HepG2 (cell line): Measurements from ENCODE around the gene C1R. TPM values are rescaled to one million over a fixed set of nuclear protein-coding genes. Genes with fewer than 3 reads are reported as not detected.
A peak's percentile ranks its signal among the peaks of the same experiment; 100 is the strongest.

Source experiments
- HOXA7 ChIP-seq: sonication (generic); formaldehyde crosslinking; IDR thresholded peaks from 2 replicates; pipeline ENCODE4 v1.8.1; 2022; ENCODE audit warnings: mild to moderate bottlenecking, missing genetic modification reagents, moderate library complexity
- MYNN ChIP-seq: sonication (generic); formaldehyde crosslinking; IDR thresholded peaks from 2 replicates; pipeline ENCODE4 v1.4.0; 2020; ENCODE audit warnings: mild to moderate bottlenecking, low read depth, missing genetic modification reagents
- NRL ChIP-seq: sonication (generic); formaldehyde crosslinking; IDR thresholded peaks from 2 replicates; pipeline ENCODE4 v1.5.0; 2020; ENCODE audit warnings: missing genetic modification reagents, mild to moderate bottlenecking, moderate library complexity, borderline replicate concordance
- PHF21A ChIP-seq: sonication (generic); formaldehyde crosslinking; IDR thresholded peaks from 2 replicates; pipeline ENCODE4 v1.5.0; 2020; ENCODE audit warnings: mild to moderate bottlenecking, missing genetic modification reagents
- REPIN1 ChIP-seq: sonication (generic); formaldehyde crosslinking; IDR thresholded peaks from 2 replicates; pipeline ENCODE4 v1.8.0; 2022; ENCODE audit warnings: missing genetic modification reagents, low read depth, mild to moderate bottlenecking, borderline replicate concordance
- TCF7L2 ChIP-seq: IDR thresholded peaks from 2 replicates; pipeline ENCODE4 v1.6.1; 2011; ENCODE audit warnings: mild to moderate bottlenecking, low read depth, low read length, moderate library complexity
- ZFX ChIP-seq: sonication (generic); formaldehyde crosslinking; IDR thresholded peaks from 2 replicates; pipeline ENCODE4 v1.4.0; 2020; ENCODE audit warnings: mild to moderate bottlenecking, low read depth, missing genetic modification reagents, moderate library complexity
- ZNF136 ChIP-seq: sonication (generic); formaldehyde crosslinking; IDR thresholded peaks from 2 replicates; pipeline ENCODE4 v1.8.1; 2022; ENCODE audit warnings: low read depth, mild to moderate bottlenecking, moderate library complexity, missing genetic modification reagents
- ZNF205 ChIP-seq: IDR thresholded peaks from 2 replicates; pipeline ENCODE4 v1.6.1; 2018; ENCODE audit warnings: missing biosample characterization, missing genetic modification reagents
- ZSCAN25 ChIP-seq: sonication (generic); formaldehyde crosslinking; IDR thresholded peaks from 2 replicates; pipeline ENCODE4 v1.8.0; 2022; ENCODE audit warnings: mild to moderate bottlenecking, missing genetic modification reagents
- polyA plus RNA-seq, 8 experiments: library from polyadenylated mRNA; depleted of rRNA in 3 of 8; stranded (reverse) in 7 of 8; unstranded in 1 of 8; fragments of >200 nt; fragmentation: Illumina TruSeq in 4 of 8; extraction: Trizol in 4 of 8; gene quantifications; 2 replicates each; pipeline versions ENCODE4 v1.2.1 to v1.2.3, GENCODE V29; 2011 to 2016; ENCODE audit warnings: low read depth in 4 of 8, missing spikeins in 1 of 8, mixed read lengths in 1 of 8; ENCODE audit not compliant: insufficient read depth in 1 of 8
- total RNA-seq, 5 experiments: library from RNA; depleted of rRNA; stranded (reverse); fragments of >200 nt; fragmentation: Illumina TruSeq; extraction: Trizol; gene quantifications; 2 replicates each; pipeline ENCODE4 v1.2.3, GENCODE V29; 2016; ENCODE audit warnings: low read depth in 1 of 5
- TF ChIP-seq, protein P1 (sequence below), 2 experiments: sonication (generic) in 1 of 2; formaldehyde crosslinking in 1 of 2; IDR thresholded peaks; 2 replicates each; pipeline versions ENCODE4 v1.6.1 to v1.9.0; 2014 to 2022; ENCODE audit warnings: antibody characterized with exemption in 1 of 2, borderline replicate concordance in 1 of 2, inconsistent platforms in 1 of 2, low read depth in 1 of 2, missing genetic modification reagents in 1 of 2
- TF ChIP-seq, protein P2 (sequence below): sonication (generic); formaldehyde crosslinking; IDR thresholded peaks from 2 replicates; pipeline ENCODE4 v1.5.1; 2020; ENCODE audit warnings: mild to moderate bottlenecking, missing genetic modification reagents, moderate library complexity
- TF ChIP-seq, protein P3 (sequence below): sonication (generic); formaldehyde crosslinking; IDR thresholded peaks from 2 replicates; pipeline ENCODE4 v1.4.0; 2020; ENCODE audit warnings: missing genetic modification reagents
- TF ChIP-seq, protein P4 (sequence below): sonication (generic); formaldehyde crosslinking; IDR thresholded peaks from 2 replicates; pipeline ENCODE4 v1.4.0; 2020; ENCODE audit warnings: mild to moderate bottlenecking, missing genetic modification reagents

The C1R gene
- total and polyA plus RNA-seq, 2 of the 13 experiments (the other 11 are each of a cell fraction or from before 2014, with no cell fraction given) = 3.5 to 6.5 TPM

DNA sequence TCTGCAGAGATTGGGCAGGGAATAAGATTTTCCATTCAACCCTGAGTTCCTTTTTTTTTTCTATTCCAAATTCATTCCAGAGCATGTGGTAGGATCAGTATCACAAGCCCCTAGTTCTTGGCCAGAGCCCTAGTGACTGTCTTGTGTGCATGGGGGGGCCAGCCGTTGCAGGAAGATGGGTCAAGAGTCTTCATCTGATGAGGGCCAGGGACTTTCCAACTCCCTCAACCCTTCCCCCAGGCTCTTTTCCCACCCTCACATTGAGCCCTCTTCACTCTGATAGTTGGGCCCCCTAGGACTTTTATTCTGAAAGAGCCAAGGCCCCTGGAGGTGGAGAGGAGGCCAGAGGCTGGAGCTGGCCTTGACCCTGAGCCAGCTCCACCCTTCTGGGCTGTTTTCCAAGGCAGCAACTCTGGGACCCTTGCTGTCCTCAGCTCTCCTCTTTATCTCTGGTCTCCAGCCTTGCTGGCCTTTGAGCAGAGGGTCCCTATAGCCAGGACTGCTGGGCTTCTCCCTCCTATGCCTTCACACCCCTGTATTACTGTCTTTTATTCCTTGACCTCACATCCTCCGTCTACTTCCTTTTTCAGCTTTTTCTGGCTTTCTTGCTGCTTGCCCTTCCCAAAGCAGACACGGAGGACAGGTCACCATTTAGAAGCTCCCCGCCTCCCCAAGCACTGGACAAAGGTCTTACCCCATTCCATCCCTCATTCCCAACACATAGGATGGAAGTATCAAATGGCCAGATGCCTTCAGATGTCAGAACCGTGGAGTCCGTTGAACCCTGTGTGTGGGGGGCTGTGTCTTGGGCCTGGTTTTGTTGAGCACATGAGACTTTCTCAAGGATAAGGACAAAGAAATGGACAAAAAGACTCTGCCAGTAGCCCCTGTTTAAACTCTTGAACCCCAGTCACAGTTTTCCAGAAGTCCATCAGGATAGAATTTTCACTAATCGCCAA lies 30.8 kb upstream of the C1R start (continued):
- no peak for TF ChIP-seq TCF7L2
- no peak for TF ChIP-seq HOXA7 (CRISPR knock-in tag)
- peak; percentile 100 for TF ChIP-seq MYNN (CRISPR knock-in tag)
- TF ChIP-seq, protein P1, sequence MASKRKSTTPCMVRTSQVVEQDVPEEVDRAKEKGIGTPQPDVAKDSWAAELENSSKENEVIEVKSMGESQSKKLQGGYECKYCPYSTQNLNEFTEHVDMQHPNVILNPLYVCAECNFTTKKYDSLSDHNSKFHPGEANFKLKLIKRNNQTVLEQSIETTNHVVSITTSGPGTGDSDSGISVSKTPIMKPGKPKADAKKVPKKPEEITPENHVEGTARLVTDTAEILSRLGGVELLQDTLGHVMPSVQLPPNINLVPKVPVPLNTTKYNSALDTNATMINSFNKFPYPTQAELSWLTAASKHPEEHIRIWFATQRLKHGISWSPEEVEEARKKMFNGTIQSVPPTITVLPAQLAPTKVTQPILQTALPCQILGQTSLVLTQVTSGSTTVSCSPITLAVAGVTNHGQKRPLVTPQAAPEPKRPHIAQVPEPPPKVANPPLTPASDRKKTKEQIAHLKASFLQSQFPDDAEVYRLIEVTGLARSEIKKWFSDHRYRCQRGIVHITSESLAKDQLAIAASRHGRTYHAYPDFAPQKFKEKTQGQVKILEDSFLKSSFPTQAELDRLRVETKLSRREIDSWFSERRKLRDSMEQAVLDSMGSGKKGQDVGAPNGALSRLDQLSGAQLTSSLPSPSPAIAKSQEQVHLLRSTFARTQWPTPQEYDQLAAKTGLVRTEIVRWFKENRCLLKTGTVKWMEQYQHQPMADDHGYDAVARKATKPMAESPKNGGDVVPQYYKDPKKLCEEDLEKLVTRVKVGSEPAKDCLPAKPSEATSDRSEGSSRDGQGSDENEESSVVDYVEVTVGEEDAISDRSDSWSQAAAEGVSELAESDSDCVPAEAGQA (IDR thresholded peaks at IDR 0.05; ENCODE audit: low read depth) = no peak
- TF ChIP-seq, protein P1 (CRISPR knock-in tag; IDR thresholded peaks at IDR 0.05; ENCODE audit: borderline replicate concordance) = no peak
- TF ChIP-seq, protein P2, sequence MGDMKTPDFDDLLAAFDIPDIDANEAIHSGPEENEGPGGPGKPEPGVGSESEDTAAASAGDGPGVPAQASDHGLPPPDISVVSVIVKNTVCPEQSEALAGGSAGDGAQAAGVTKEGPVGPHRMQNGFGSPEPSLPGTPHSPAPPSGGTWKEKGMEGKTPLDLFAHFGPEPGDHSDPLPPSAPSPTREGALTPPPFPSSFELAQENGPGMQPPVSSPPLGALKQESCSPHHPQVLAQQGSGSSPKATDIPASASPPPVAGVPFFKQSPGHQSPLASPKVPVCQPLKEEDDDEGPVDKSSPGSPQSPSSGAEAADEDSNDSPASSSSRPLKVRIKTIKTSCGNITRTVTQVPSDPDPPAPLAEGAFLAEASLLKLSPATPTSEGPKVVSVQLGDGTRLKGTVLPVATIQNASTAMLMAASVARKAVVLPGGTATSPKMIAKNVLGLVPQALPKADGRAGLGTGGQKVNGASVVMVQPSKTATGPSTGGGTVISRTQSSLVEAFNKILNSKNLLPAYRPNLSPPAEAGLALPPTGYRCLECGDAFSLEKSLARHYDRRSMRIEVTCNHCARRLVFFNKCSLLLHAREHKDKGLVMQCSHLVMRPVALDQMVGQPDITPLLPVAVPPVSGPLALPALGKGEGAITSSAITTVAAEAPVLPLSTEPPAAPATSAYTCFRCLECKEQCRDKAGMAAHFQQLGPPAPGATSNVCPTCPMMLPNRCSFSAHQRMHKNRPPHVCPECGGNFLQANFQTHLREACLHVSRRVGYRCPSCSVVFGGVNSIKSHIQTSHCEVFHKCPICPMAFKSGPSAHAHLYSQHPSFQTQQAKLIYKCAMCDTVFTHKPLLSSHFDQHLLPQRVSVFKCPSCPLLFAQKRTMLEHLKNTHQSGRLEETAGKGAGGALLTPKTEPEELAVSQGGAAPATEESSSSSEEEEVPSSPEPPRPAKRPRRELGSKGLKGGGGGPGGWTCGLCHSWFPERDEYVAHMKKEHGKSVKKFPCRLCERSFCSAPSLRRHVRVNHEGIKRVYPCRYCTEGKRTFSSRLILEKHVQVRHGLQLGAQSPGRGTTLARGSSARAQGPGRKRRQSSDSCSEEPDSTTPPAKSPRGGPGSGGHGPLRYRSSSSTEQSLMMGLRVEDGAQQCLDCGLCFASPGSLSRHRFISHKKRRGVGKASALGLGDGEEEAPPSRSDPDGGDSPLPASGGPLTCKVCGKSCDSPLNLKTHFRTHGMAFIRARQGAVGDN = peak; percentile 27; the same call in 1 of the 2 replicates
- no peak for TF ChIP-seq ZSCAN25 (CRISPR knock-in tag)
- TF ChIP-seq, protein P3, sequence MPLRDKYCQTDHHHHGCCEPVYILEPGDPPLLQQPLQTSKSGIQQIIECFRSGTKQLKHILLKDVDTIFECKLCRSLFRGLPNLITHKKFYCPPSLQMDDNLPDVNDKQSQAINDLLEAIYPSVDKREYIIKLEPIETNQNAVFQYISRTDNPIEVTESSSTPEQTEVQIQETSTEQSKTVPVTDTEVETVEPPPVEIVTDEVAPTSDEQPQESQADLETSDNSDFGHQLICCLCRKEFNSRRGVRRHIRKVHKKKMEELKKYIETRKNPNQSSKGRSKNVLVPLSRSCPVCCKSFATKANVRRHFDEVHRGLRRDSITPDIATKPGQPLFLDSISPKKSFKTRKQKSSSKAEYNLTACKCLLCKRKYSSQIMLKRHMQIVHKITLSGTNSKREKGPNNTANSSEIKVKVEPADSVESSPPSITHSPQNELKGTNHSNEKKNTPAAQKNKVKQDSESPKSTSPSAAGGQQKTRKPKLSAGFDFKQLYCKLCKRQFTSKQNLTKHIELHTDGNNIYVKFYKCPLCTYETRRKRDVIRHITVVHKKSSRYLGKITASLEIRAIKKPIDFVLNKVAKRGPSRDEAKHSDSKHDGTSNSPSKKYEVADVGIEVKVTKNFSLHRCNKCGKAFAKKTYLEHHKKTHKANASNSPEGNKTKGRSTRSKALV = no peak
- 0 out of 2 replicates have a peak, but pooled peaks have one; percentile 35 for TF ChIP-seq ZNF205 (CRISPR knock-in tag)
- TF ChIP-seq PHF21A = no peak
- peak; percentile 34; the same call in 1 of the 2 replicates for TF ChIP-seq ZFX (CRISPR knock-in tag)
- peak; percentile 31; the same call in 1 of the 2 replicates for TF ChIP-seq NRL (CRISPR knock-in tag)
- TF ChIP-seq REPIN1 = 0 out of 2 replicates have a peak, but pooled peaks have one; percentile 36
- no peak for TF ChIP-seq ZNF136
- TF ChIP-seq, protein P4, sequence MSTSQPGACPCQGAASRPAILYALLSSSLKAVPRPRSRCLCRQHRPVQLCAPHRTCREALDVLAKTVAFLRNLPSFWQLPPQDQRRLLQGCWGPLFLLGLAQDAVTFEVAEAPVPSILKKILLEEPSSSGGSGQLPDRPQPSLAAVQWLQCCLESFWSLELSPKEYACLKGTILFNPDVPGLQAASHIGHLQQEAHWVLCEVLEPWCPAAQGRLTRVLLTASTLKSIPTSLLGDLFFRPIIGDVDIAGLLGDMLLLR (CRISPR knock-in tag) = 0 out of 2 replicates have a peak, but pooled peaks have one; percentile 53
